Activated CD8-positive, alpha-beta memory T cell treated with anti-CD3 and anti-CD28 coated beads for 1 hour (primary cell): ENCODE measurements around the gene ANKDD1B.

Source experiments
- DNase-seq, 2 donors: peaks; one replicate each; pipeline ENCODE4 v3.0.0-alpha.2; 2020; ENCODE audit warnings: low read depth in 1 of 2; ENCODE audit errors: extremely low read depth in 1 of 2

The ANKDD1B gene

GRCh38 chr5:75659791-75660450 is 48.7 kb downstream of the ANKDD1B start:
- no peak for DNase-seq

- DNase-seq, result no peak
These were observed 49.6 kb downstream of the ANKDD1B start for GRCh38 chr5:75660678-75661465.

- DNase-seq, result no peak
These were observed 50.8 kb downstream of the ANKDD1B start for GRCh38 chr5:75662061-75662460.

GRCh38 chr5:75663579-75664284 is 52.5 kb downstream of the ANKDD1B start:
- DNase-seq, result no peak

- no peak for DNase-seq
These were observed 53.7 kb downstream of the ANKDD1B start for GRCh38 chr5:75664979-75665378.

GRCh38 chr5:75666801-75667200 is 55.5 kb downstream of the ANKDD1B start:
- no peak for DNase-seq

- DNase-seq, result no peak
These were observed 56.3 kb downstream of the ANKDD1B start for GRCh38 chr5:75667586-75667985.

GRCh38 chr5:75668445-75668844 is 57.2 kb downstream of the ANKDD1B start:
- no peak for DNase-seq

GRCh38 chr5:75668977-75669689 is 57.9 kb downstream of the ANKDD1B start:
- peak in 1 of 2 donors; percentile 9 for DNase-seq

GRCh38 chr5:75670577-75670976 is 59.3 kb downstream of the ANKDD1B start:
- no peak for DNase-seq

- DNase-seq, result no peak
These were observed 60.3 kb downstream of the ANKDD1B start for GRCh38 chr5:75671506-75671905.

GRCh38 chr5:75672616-75673015 is 61.4 kb downstream of the ANKDD1B start:
- no peak for DNase-seq

- no peak for DNase-seq
These were observed 64.5 kb downstream of the ANKDD1B start for GRCh38 chr5:75675783-75676182.

- no peak for DNase-seq
These were observed 66.4 kb downstream of the ANKDD1B start for GRCh38 chr5:75677607-75678006.

- DNase-seq, result no peak
These were observed 66.9 kb downstream of the ANKDD1B start for GRCh38 chr5:75678155-75678554.

GRCh38 chr5:75681125-75681830 is 70.0 kb downstream of the ANKDD1B start:
- no peak for DNase-seq

- DNase-seq, result no peak
These were observed 73.9 kb downstream of the ANKDD1B start for GRCh38 chr5:75685141-75685540.

GRCh38 chr5:75686480-75686879 is 75.2 kb downstream of the ANKDD1B start:
- no peak for DNase-seq

GRCh38 chr5:75690669-75691068 is 79.4 kb downstream of the ANKDD1B start:
- DNase-seq, result no peak

GRCh38 chr5:75694781-75695180 is 83.5 kb downstream of the ANKDD1B start:
- DNase-seq, result no peak
